T-helper 2 cell treated with Interferon-gamma antibody and Interleukin-4, amounts not matched to agents 5 μg/mL and 100 μg/mL, for 36 hours (primary cell): ENCODE results near the gene URB1.
A peak's percentile ranks its signal among the peaks of the same experiment; 100 is the strongest.

Experiments
- DNase-seq: peaks from one replicate; pipeline ENCODE4 v3.0.0; 2021; ENCODE audit warnings: low spot score
- H3K27ac Mint-ChIP-seq: one replicate; pipeline ENCODE4 v1.8.0; 2021; ENCODE audit warnings: mild to moderate bottlenecking, mixed read lengths
- H3K27me3 Mint-ChIP-seq: one replicate; pipeline ENCODE4 v1.8.0; 2021; ENCODE audit warnings: low read depth, mixed read lengths
- H3K36me3 Mint-ChIP-seq: one replicate; pipeline ENCODE4 v1.8.0; 2021; ENCODE audit warnings: low read depth, mixed read lengths
- H3K4me1 Mint-ChIP-seq: one replicate; pipeline ENCODE4 v1.8.0; 2021; ENCODE audit warnings: low read depth, mixed read lengths
- H3K4me3 Mint-ChIP-seq: one replicate; pipeline ENCODE4 v1.8.0; 2022; ENCODE audit warnings: mild to moderate bottlenecking, moderate library complexity, mixed read lengths
- H3K9me3 Mint-ChIP-seq: one replicate; pipeline ENCODE4 v1.8.0; 2021; ENCODE audit warnings: mixed read lengths

Gene URB1

GRCh38 chr21:32303385-32303784 lies 89.4 kb downstream of the URB1 start:
- Mint-ChIP-seq H3K27me3 (no peaks in the 10 kb centered on the region), H3K4me1 (no peaks in the 10 kb centered on the region), H3K36me3 (peaks cover 3% of the 10 kb centered on the region), H3K9me3 (no peaks in the 10 kb centered on the region), H3K4me3 (no peak overlapping the region), H3K27ac (no peak overlapping the region)
- DNase-seq, result no peak

GRCh38 chr21:32302560-32302959 lies 90.3 kb downstream of the URB1 start:
- DNase-seq, result no peak
- H3K9me3 Mint-ChIP-seq, result no peaks in the 10 kb centered on the region
- no peaks in the 10 kb centered on the region for H3K4me1 Mint-ChIP-seq
- no peak overlapping the region for H3K4me3 Mint-ChIP-seq
- peaks cover 3% of the 10 kb centered on the region for H3K36me3 Mint-ChIP-seq
- no peak overlapping the region for H3K27ac Mint-ChIP-seq
- H3K27me3 Mint-ChIP-seq, result no peaks in the 10 kb centered on the region

GRCh38 chr21:32301596-32301995 lies 91.2 kb downstream of the URB1 start:
- Mint-ChIP-seq H3K4me3 (no peak overlapping the region), H3K27ac (no peak overlapping the region), H3K4me1 (no peaks in the 10 kb centered on the region), H3K36me3 (peaks cover 3% of the 10 kb centered on the region), H3K9me3 (no peaks in the 10 kb centered on the region), H3K27me3 (no peaks in the 10 kb centered on the region)
- DNase-seq, result no peak

GRCh38 chr21:32300117-32300681 lies 92.6 kb downstream of the URB1 start:
- Mint-ChIP-seq H3K27ac (no peak overlapping the region), H3K36me3 (peaks cover 3% of the 10 kb centered on the region), H3K9me3 (no peaks in the 10 kb centered on the region), H3K4me1 (no peaks in the 10 kb centered on the region), H3K4me3 (no peak overlapping the region), H3K27me3 (no peaks in the 10 kb centered on the region)
- no peak for DNase-seq

- H3K36me3 Mint-ChIP-seq, result peaks cover 3% of the 10 kb centered on the region
- H3K4me1 Mint-ChIP-seq, result no peaks in the 10 kb centered on the region
- H3K9me3 Mint-ChIP-seq, result no peaks in the 10 kb centered on the region
- no peak for DNase-seq
- H3K27me3 Mint-ChIP-seq, result no peaks in the 10 kb centered on the region
- H3K27ac Mint-ChIP-seq, result no peak overlapping the region
- H3K4me3 Mint-ChIP-seq, result no peak overlapping the region
These were observed 93.1 kb downstream of the URB1 start for GRCh38 chr21:32299695-32300094.

GRCh38 chr21:32298658-32299081 lies 94.1 kb downstream of the URB1 start, which contains the start of gene MRAP:
MRAP (plus strand) TSS chr21:32298855; CDS start chr21:32298972, 117 bp downstream.
- Mint-ChIP-seq H3K27ac (no peak within 1 kb of the TSS), H3K4me3 (no peak within 1 kb of the TSS), H3K9me3 (no peaks in the 10 kb centered on the region), H3K27me3 (no peaks in the 10 kb centered on the region), H3K36me3 (peaks cover 3% of the 10 kb centered on the region), H3K4me1 (no peaks in the 10 kb centered on the region)
- no peak for DNase-seq

- Mint-ChIP-seq H3K27ac (no peak overlapping the region), H3K27me3 (no peaks in the 10 kb centered on the region)
These were observed 94.7 kb downstream of the URB1 start for GRCh38 chr21:32298148-32298559.

GRCh38 chr21:32297449-32297848 lies 95.4 kb downstream of the URB1 start:
- Mint-ChIP-seq H3K4me3 (no peak overlapping the region), H3K36me3 (peaks cover 3% of the 10 kb centered on the region), H3K27ac (no peak overlapping the region), H3K9me3 (no peaks in the 10 kb centered on the region), H3K27me3 (no peaks in the 10 kb centered on the region), H3K4me1 (no peaks in the 10 kb centered on the region)
- DNase-seq, result no peak

More at GRCh38 chr21:32298148-32298559, 94.7 kb downstream of the URB1 start:
- H3K36me3 Mint-ChIP-seq, result peaks cover 3% of the 10 kb centered on the region
- H3K4me1 Mint-ChIP-seq, result no peaks in the 10 kb centered on the region
- H3K4me3 Mint-ChIP-seq, result no peak overlapping the region
- no peaks in the 10 kb centered on the region for H3K9me3 Mint-ChIP-seq
- no peak for DNase-seq

GRCh38 chr21:32285476-32285875 lies 107.3 kb downstream of the URB1 start:
- Mint-ChIP-seq H3K9me3 (no peaks in the 10 kb centered on the region), H3K4me3 (no peak overlapping the region), H3K36me3 (no peaks in the 10 kb centered on the region), H3K27me3 (no peaks in the 10 kb centered on the region), H3K4me1 (peaks cover 2% of the 10 kb centered on the region), H3K27ac (no peak overlapping the region)
- no peak for DNase-seq

- H3K4me1 Mint-ChIP-seq, result peaks cover 10% of the 10 kb centered on the region
- no peak overlapping the region for H3K4me3 Mint-ChIP-seq
- no peaks in the 10 kb centered on the region for H3K9me3 Mint-ChIP-seq
- H3K36me3 Mint-ChIP-seq, result no peaks in the 10 kb centered on the region
- DNase-seq, result no peak
- H3K27ac Mint-ChIP-seq, result no peak overlapping the region
- H3K27me3 Mint-ChIP-seq, result no peaks in the 10 kb centered on the region
These were observed 109.8 kb downstream of the URB1 start for GRCh38 chr21:32282992-32283391.

GRCh38 chr21:32281531-32281930 lies 111.3 kb downstream of the URB1 start:
- no peaks in the 10 kb centered on the region for H3K36me3 Mint-ChIP-seq
- DNase-seq, result no peak
- no peaks in the 10 kb centered on the region for H3K27me3 Mint-ChIP-seq
- no peak overlapping the region for H3K4me3 Mint-ChIP-seq
- H3K9me3 Mint-ChIP-seq, result no peaks in the 10 kb centered on the region
- H3K27ac Mint-ChIP-seq, result no peak overlapping the region
- H3K4me1 Mint-ChIP-seq, result peaks cover 11% of the 10 kb centered on the region

- H3K27me3 Mint-ChIP-seq, result no peaks in the 10 kb centered on the region
These were observed 113.5 kb downstream of the URB1 start for GRCh38 chr21:32279377-32279680.

GRCh38 chr21:32278518-32279376 lies 114.1 kb downstream of the URB1 start, which contains the start of gene MIS18A:
MIS18A (minus strand) TSS chr21:32279049; CDS start chr21:32279014, 35 bp downstream.
- peaks cover 16% of the 10 kb centered on the region for H3K4me1 Mint-ChIP-seq
- peak within 1 kb of the TSS; percentile 93 for H3K27ac Mint-ChIP-seq
- peak; percentile 99 for DNase-seq
- no peaks in the 10 kb centered on the region for H3K27me3 Mint-ChIP-seq
- peak within 1 kb of the TSS; percentile 99 for H3K4me3 Mint-ChIP-seq
- peaks cover 12% of the 10 kb centered on the region for H3K36me3 Mint-ChIP-seq
- H3K9me3 Mint-ChIP-seq, result no peaks in the 10 kb centered on the region

More at GRCh38 chr21:32279377-32279680, 113.5 kb downstream of the URB1 start:
- H3K9me3 Mint-ChIP-seq, result no peaks in the 10 kb centered on the region
- DNase-seq, result no peak
- H3K4me1 Mint-ChIP-seq, result peaks cover 16% of the 10 kb centered on the region
- peaks cover 12% of the 10 kb centered on the region for H3K36me3 Mint-ChIP-seq
- H3K4me3 Mint-ChIP-seq, result peak overlapping the region; percentile 99
- H3K27ac Mint-ChIP-seq, result peak overlapping the region; percentile 93

GRCh38 chr21:32278103-32278502 lies 114.7 kb downstream of the URB1 start:
- Mint-ChIP-seq H3K36me3 (peaks cover 12% of the 10 kb centered on the region), H3K27me3 (no peaks in the 10 kb centered on the region), H3K9me3 (no peaks in the 10 kb centered on the region), H3K4me3 (peak overlapping the region; percentile 99), H3K4me1 (peaks cover 16% of the 10 kb centered on the region), H3K27ac (peak overlapping the region; percentile 68)
- no peak for DNase-seq
